ENCODE results near the gene YJEFN3. TPM values are rescaled to one million over a fixed set of nuclear protein-coding genes. Genes with fewer than 3 reads are reported as not detected.

YJEFN3 gene
- total RNA-seq, 1 experiment from 2014 or later: 16.6 TPM

DNA sequence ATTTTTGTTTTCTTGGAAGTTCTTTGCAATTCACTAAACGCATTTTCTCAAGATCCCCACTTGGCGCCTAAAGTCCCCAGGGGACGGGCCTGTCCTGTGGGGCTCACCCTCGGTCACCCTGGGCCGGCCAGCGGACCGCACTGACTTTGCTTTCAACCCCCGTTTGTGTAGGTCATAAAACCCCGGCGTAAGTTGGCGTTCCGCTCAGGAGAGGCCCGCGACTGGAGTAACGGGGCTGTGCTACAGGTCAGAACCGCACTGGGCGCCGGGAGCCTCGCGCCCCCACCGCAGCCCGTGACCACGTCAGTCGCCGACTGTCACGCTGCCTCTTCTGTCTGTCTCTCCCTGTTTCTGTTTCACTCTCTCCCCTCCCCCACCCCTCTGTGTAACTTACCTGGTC lies 26.9 kb upstream of the YJEFN3 start:
- no peak overlapping the region for H3K18ac ChIP-seq (ENCODE audit: insufficient read length, low read depth, low read length)
- H3K27me3 ChIP-seq (ENCODE audit: insufficient read depth, low read length): no peaks in the 10 kb centered on the region
- H4K20me1 ChIP-seq (ENCODE audit: control insufficient read depth, insufficient read depth, insufficient read length): no peaks in the 10 kb centered on the region
- H2BK20ac ChIP-seq (ENCODE audit: low read depth, low read length, poor library complexity, severe bottlenecking): no peak overlapping the region
- no peaks in the 10 kb centered on the region for H3K9me3 Mint-ChIP-seq
- no peak overlapping the region for H4K8ac ChIP-seq (replicated peaks; ENCODE audit: insufficient read length, low read depth, low read length)
- WGBS (ENCODE audit: extremely low coverage, insufficient read length, low lambda C conversion rate): no CpG with 5 or more reads among the region's 26 CpGs
- H3K4ac ChIP-seq (ENCODE audit: low read depth, low read length): no peak overlapping the region
- H3K27ac Mint-ChIP-seq: no peak overlapping the region; a peak in 1 of 7 replicates
- no peak overlapping the region for H3K27ac ChIP-seq (ENCODE audit: insufficient read length, low read depth, low read length)
- H3K36me3 Mint-ChIP-seq (ENCODE audit: insufficient read depth in 1 of 3, low read depth in 3 of 3): peaks cover 40 to 94% (median 86%) of the 10 kb centered on the region in 3 experiments
- H2BK120ac ChIP-seq (ENCODE audit: low read depth, low read length, poor library complexity, severe bottlenecking): no peak overlapping the region
- no peak overlapping the region for H3K4me3 Mint-ChIP-seq
- H2BK12ac ChIP-seq (ENCODE audit: insufficient read length, low read depth, low read length): no peak overlapping the region
- H3K9ac ChIP-seq (ENCODE audit: extremely low read depth, insufficient read length, low read length): no peak overlapping the region
- no peak overlapping the region for H2AK5ac ChIP-seq (ENCODE audit: insufficient read length, low read length)
- TF ChIP-seq, protein P1, sequence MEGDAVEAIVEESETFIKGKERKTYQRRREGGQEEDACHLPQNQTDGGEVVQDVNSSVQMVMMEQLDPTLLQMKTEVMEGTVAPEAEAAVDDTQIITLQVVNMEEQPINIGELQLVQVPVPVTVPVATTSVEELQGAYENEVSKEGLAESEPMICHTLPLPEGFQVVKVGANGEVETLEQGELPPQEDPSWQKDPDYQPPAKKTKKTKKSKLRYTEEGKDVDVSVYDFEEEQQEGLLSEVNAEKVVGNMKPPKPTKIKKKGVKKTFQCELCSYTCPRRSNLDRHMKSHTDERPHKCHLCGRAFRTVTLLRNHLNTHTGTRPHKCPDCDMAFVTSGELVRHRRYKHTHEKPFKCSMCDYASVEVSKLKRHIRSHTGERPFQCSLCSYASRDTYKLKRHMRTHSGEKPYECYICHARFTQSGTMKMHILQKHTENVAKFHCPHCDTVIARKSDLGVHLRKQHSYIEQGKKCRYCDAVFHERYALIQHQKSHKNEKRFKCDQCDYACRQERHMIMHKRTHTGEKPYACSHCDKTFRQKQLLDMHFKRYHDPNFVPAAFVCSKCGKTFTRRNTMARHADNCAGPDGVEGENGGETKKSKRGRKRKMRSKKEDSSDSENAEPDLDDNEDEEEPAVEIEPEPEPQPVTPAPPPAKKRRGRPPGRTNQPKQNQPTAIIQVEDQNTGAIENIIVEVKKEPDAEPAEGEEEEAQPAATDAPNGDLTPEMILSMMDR (conservative IDR thresholded peaks at IDR 0.05): no peak
- H3K4me1 ChIP-seq (ENCODE audit: insufficient read depth, low read length): no peaks in the 10 kb centered on the region
- H3K79me2 ChIP-seq (ENCODE audit: insufficient read depth, low read length): no peaks in the 10 kb centered on the region
- no peak overlapping the region for H3K14ac ChIP-seq (ENCODE audit: insufficient read depth, low read length)
- H2BK15ac ChIP-seq (ENCODE audit: low read depth, low read length): no peak overlapping the region
- no peaks in the 10 kb centered on the region for H3K9me3 ChIP-seq (ENCODE audit: control insufficient read depth, low read depth, low read length)
- no peak overlapping the region for H3T11ph ChIP-seq (ENCODE audit: low read length)
- no peak overlapping the region for H4K91ac ChIP-seq (ENCODE audit: insufficient read length, low read depth, low read length)
- H3K4me1 Mint-ChIP-seq: no peaks in the 10 kb centered on the region
- H3K56ac ChIP-seq (ENCODE audit: insufficient read length, low read depth, low read length): no peak overlapping the region
- H3K23me2 ChIP-seq (ENCODE audit: insufficient read length, low read depth, low read length, poor library complexity, severe bottlenecking): no peaks in the 10 kb centered on the region
- no peak overlapping the region for H3K4me2 ChIP-seq (ENCODE audit: insufficient read depth, insufficient read length, low read length)
- no peaks in the 10 kb centered on the region; the same call in 1 of the 2 replicates for H3K27me3 Mint-ChIP-seq (ENCODE audit: low read depth)
- no peak overlapping the region for H2BK5ac ChIP-seq (ENCODE audit: insufficient read length, low read length)
- H3K23ac ChIP-seq (ENCODE audit: insufficient read length, low read depth, low read length): no peak overlapping the region
- no peak overlapping the region for H4K5ac ChIP-seq (ENCODE audit: insufficient read length, low read depth, low read length)
- DNase-seq: no peak
- H2AFZ ChIP-seq (ENCODE audit: low read length): no peak overlapping the region
- H3K79me1 ChIP-seq (ENCODE audit: insufficient read depth, low read depth, low read length, poor library complexity, severe bottlenecking): no peaks in the 10 kb centered on the region

All from H9 (cell line).